ENCODE measurements around the gene ID2.

ID2 gene

GRCh38 chr2:8666581-8666980 lies 15.3 kb upstream of the ID2 start:
- DNase-seq, result no peak

- no peak for DNase-seq
These were observed 13.9 kb upstream of the ID2 start for GRCh38 chr2:8667896-8668512.

GRCh38 chr2:8669157-8669817 lies 12.6 kb upstream of the ID2 start:
- no peak for DNase-seq

GRCh38 chr2:8670580-8670979 lies 11.3 kb upstream of the ID2 start:
- no peak for DNase-seq

- no peak for DNase-seq
These were observed 10.7 kb upstream of the ID2 start for GRCh38 chr2:8671176-8671575.

GRCh38 chr2:8671802-8672201 lies 10.1 kb upstream of the ID2 start:
- DNase-seq, result no peak

GRCh38 chr2:8672940-8673339 lies 8.9 kb upstream of the ID2 start:
- no peak for DNase-seq

- DNase-seq, result no peak
These were observed 8.5 kb upstream of the ID2 start for GRCh38 chr2:8673381-8673780.

- DNase-seq, result no peak
These were observed 7.3 kb upstream of the ID2 start for GRCh38 chr2:8674420-8675009.

GRCh38 chr2:8675543-8675942 lies 6.3 kb upstream of the ID2 start:
- no peak for DNase-seq

GRCh38 chr2:8676191-8676920 lies 5.5 kb upstream of the ID2 start:
- DNase-seq, result peak; percentile 91

- peak; percentile 82 for DNase-seq
These were observed 4.8 kb upstream of the ID2 start for GRCh38 chr2:8676921-8677645.

GRCh38 chr2:8677646-8678592 lies 3.9 kb upstream of the ID2 start:
- DNase-seq, result peak; percentile 89

GRCh38 chr2:8678731-8679566 lies 2.9 kb upstream of the ID2 start:
- DNase-seq, result peak; percentile 86

- DNase-seq, result no peak
These were observed 2.4 kb upstream of the ID2 start for GRCh38 chr2:8679567-8679826.

GRCh38 chr2:8679827-8680731 lies 1.8 kb upstream of the ID2 start:
- peak; percentile 73 for DNase-seq

- DNase-seq, result peak; percentile 86
These were observed 765 bp upstream of the ID2 start for GRCh38 chr2:8680822-8681760.

Data from right kidney (tissue), 1 donor.